Erythroblast (primary cell): ENCODE data around the gene SMOC2.

ENCODE experiments used
- GATA1 ChIP-seq: IDR thresholded peaks from 2 replicates; pipeline ENCODE4 v1.6.1; 2011; ENCODE audit warnings: low read depth, mild to moderate bottlenecking, control low read depth, low read length, moderate library complexity
- POLR2A ChIP-seq: IDR thresholded peaks from 2 replicates; pipeline ENCODE4 v1.6.1; 2011; ENCODE audit warnings: mild to moderate bottlenecking, low read length

- TF ChIP-seq POLR2A (no peak), GATA1 (no peak)
These were observed 29.9 kb upstream of the SMOC2 start for GRCh38 chr6:168411130-168411529.
